T-helper 1 cell treated with Interleukin-12 subunit alpha and Interleukin-12 subunit beta and Interleukin-4 antibody, amounts not matched to agents 30 μg/mL and 1 μg/mL, for 36 hours (primary cell): ENCODE data around the gene PPP1R37.

Experiments used
- H3K27ac Mint-ChIP-seq: one replicate; pipeline ENCODE4 v1.8.0; 2021; ENCODE audit warnings: mild to moderate bottlenecking, mixed read lengths
- H3K27me3 Mint-ChIP-seq: one replicate; pipeline ENCODE4 v1.8.0; 2021; ENCODE audit warnings: low read depth, mixed read lengths
- H3K36me3 Mint-ChIP-seq: one replicate; pipeline ENCODE4 v1.8.0; 2021; ENCODE audit warnings: low read depth, mixed read lengths
- H3K4me1 Mint-ChIP-seq: one replicate; pipeline ENCODE4 v1.8.0; 2021; ENCODE audit warnings: low read depth, mixed read lengths
- H3K4me3 Mint-ChIP-seq: one replicate; pipeline ENCODE4 v1.8.0; 2021; ENCODE audit warnings: mild to moderate bottlenecking, moderate library complexity, mixed read lengths
- H3K9me3 Mint-ChIP-seq: one replicate; pipeline ENCODE4 v1.8.0; 2021; ENCODE audit warnings: mixed read lengths

PPP1R37 gene, protein sequence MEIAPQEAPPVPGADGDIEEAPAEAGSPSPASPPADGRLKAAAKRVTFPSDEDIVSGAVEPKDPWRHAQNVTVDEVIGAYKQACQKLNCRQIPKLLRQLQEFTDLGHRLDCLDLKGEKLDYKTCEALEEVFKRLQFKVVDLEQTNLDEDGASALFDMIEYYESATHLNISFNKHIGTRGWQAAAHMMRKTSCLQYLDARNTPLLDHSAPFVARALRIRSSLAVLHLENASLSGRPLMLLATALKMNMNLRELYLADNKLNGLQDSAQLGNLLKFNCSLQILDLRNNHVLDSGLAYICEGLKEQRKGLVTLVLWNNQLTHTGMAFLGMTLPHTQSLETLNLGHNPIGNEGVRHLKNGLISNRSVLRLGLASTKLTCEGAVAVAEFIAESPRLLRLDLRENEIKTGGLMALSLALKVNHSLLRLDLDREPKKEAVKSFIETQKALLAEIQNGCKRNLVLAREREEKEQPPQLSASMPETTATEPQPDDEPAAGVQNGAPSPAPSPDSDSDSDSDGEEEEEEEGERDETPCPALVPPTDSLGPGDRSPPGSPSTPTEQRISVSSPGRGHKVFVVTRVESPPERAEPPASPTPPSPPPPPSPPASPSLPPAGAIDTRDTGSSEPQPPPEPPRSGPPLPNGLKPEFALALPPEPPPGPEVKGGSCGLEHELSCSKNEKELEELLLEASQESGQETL

DNA sequence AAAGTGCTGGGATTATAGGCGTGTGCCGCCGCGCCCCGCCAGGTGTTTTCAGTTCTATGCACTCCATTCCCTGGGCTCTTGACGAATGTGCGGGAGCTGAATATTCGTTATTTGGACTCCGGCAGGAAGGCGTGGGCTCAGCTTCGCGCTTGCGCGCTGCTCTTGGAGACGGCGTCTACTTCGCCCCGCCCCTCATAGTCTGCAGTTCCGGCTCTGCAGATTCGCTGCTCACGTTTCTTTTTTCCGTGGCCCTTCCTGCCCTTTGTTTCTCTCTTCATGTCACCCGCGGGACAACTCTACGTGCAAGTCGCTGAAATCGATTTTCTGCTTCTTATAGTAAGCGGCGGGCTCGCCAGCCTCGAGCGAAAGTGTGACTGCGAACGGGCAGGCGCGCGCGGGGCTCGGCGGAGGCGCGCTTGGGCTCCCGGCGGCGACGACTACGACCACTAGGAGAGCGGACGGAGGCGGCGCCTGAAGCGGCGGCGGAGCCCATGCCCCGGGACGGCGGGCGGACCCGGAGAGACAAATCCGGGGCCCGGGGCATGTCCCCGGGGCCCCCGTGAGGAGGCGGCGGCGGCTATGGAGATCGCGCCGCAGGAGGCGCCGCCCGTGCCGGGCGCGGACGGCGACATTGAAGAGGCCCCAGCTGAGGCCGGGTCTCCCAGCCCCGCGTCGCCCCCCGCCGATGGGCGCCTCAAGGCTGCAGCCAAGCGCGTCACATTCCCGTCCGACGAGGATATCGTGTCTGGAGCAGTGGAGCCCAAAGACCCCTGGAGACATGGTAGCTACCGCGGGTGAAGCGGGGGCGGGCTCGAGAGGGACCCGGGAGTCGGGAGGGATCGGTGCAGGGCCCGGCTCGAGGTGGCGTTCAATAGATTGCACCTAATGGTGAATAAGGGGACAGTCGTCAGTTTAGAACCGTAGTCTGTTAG lies at the start of gene PPP1R37:
PPP1R37 (plus strand) TSS at position 433 of the 932 bp plus-strand sequence; CDS start at position 580, 147 bp downstream.
- Mint-ChIP-seq H3K36me3 (peaks cover 14% of the 10 kb centered on the region), H3K27me3 (no peaks in the 10 kb centered on the region), H3K4me3 (peak within 1 kb of the TSS; percentile 86), H3K27ac (peak within 1 kb of the TSS; percentile 94), H3K4me1 (peaks cover 45% of the 10 kb centered on the region), H3K9me3 (peaks cover 2% of the 10 kb centered on the region)

DNA sequence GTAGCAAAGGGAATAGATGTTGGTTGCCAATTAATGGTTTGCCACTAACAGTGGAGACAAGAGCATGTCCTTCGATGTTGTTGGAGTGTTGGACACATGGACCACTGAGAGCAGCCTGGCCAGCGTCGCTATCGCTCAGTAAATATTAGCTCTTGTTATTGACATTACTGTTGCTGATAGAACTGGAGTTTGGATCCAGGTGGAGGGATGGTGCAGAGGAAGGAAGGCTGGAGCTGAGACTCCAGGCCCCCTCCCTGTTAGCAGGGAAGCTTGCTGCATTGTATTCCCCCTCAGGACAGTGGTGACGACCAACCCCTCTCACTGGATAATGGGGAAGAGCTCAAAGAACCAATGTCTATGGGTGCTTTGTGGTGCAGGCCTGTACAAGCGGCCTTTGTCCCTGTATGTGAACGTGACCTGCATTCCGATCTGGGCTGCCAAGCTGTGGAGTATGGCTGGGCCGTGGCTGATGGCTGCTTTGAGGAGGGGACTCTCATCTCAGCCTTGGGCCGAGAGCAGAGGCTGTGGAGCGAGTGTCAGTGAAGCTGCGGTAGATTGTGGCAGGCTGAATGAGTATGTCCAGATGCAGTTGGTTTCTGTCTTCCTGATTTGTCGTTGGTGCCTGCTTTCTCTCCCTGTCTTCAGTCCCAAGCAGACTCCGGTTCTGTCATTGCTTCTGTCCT lies 47.2 kb upstream of the PPP1R37 start:
- peaks cover 36% of the 10 kb centered on the region for H3K4me1 Mint-ChIP-seq
- no peaks in the 10 kb centered on the region for H3K27me3 Mint-ChIP-seq
- no peak overlapping the region for H3K27ac Mint-ChIP-seq
- H3K9me3 Mint-ChIP-seq, result no peaks in the 10 kb centered on the region
- peaks cover 22% of the 10 kb centered on the region for H3K36me3 Mint-ChIP-seq
- H3K4me3 Mint-ChIP-seq, result no peak overlapping the region

DNA sequence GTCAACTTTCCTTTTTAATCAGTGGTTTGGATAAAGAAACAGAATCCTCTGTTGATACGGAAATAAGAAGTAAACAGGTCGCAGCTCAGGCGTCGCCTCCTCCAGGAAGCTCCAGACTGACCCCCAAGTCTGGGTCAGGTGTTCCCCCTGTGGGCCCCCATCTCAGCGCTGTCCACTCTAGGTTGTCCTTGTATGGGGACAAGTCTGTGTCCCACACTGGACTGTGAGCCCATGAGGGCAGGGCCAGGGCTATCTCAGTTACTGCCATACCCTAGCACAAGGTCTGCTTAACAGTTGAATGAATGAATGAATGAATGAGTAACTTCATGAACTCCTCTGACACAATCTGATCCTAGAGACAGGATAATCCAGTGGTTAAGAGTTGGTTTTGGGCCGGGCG lies 46.6 kb upstream of the PPP1R37 start:
- Mint-ChIP-seq H3K36me3 (peaks cover 20% of the 10 kb centered on the region), H3K27ac (no peak overlapping the region), H3K4me1 (peaks cover 34% of the 10 kb centered on the region), H3K27me3 (no peaks in the 10 kb centered on the region), H3K4me3 (peak overlapping the region; percentile 30), H3K9me3 (no peaks in the 10 kb centered on the region)

DNA sequence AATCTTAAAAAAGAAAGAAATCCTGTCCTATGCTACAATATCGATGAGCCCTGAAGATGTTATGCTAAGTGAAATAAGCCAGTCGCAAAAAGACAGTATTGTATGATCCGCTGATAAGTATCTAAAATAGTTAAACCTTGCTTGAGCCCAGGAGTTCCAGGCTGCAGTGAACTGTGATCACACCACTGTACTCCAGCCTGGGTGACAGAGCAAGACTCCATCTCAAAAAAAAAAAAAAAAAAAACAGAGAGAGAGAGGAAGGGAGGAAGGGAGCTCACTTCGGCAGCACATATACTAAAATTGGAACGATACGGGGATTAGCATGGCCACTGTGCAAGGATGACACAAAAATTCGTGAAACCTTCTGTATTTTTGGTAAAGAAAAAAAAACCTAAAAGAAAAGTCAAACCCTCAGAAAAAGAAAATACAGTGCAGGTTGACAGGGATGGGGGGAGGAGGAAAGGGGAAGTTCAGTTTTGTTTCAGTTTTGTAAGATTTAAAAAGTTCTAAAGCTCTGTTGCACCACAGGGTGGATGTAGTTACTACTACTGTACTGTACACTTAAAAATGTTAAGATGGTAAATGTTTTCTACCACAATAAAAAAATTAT lies 45.7 kb upstream of the PPP1R37 start:
- no peaks in the 10 kb centered on the region for H3K9me3 Mint-ChIP-seq
- H3K36me3 Mint-ChIP-seq, result peaks cover 16% of the 10 kb centered on the region
- peak overlapping the region; percentile 47 for H3K4me3 Mint-ChIP-seq
- peaks cover 28% of the 10 kb centered on the region for H3K4me1 Mint-ChIP-seq
- no peaks in the 10 kb centered on the region for H3K27me3 Mint-ChIP-seq
- H3K27ac Mint-ChIP-seq, result peak overlapping the region; percentile 75

DNA sequence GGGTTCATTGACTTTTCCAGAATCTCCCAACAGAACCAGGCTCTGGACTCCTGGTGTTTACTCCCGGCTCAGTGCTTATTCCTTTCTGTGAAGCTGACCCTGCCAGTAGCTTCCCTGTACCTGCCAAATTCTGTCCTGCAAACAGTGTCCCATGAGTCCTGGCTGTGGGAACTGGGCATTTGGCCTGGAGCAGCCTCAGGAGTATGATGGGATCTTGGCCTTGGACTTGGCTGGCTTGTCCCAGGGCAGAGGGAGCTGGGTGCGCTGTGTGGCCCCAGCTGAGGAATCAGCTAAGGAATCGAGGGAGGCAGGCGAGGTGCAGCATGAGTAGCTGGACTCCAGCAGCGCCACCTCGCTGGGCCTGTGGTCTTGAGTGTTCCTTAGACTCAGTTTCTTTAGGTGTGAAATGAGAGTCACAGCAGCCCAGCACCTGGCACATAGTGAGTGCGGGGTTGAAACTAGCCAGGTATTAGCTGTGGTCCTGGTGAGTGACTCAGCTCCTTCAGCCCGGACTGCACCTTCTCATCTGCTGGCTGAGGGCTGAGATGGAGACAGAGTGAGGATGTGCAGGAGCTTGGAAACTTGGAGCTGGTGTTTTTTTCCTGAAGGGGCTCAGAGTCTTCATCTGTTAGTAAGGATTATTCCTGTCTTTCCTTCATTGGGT lies 43.8 kb upstream of the PPP1R37 start:
- Mint-ChIP-seq H3K36me3 (peaks cover 20% of the 10 kb centered on the region), H3K4me1 (peaks cover 28% of the 10 kb centered on the region), H3K27me3 (no peaks in the 10 kb centered on the region), H3K4me3 (no peak overlapping the region), H3K9me3 (no peaks in the 10 kb centered on the region), H3K27ac (no peak overlapping the region)

DNA sequence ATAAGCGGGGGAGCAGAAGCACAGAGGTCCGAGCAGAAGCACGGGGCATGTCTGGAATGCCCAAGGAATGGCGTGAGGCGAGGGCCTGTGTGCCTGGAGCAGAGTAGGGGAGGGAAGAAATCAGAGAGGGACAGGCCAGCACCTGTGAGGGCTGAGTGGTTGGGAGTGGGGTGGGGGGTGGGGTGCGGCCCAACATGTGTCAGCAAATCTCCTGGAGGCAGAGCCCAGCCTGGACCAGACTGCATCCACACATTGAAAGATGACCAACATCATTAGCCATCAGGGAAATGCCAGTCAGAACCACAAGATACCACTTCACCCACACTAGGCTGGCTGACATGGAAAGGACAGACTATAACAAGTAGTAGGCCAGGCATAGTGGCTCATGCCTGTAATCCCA lies 42.9 kb upstream of the PPP1R37 start:
- Mint-ChIP-seq H3K4me3 (no peak overlapping the region), H3K36me3 (peaks cover 22% of the 10 kb centered on the region), H3K27me3 (no peaks in the 10 kb centered on the region), H3K4me1 (peaks cover 26% of the 10 kb centered on the region), H3K27ac (no peak overlapping the region), H3K9me3 (no peaks in the 10 kb centered on the region)

DNA sequence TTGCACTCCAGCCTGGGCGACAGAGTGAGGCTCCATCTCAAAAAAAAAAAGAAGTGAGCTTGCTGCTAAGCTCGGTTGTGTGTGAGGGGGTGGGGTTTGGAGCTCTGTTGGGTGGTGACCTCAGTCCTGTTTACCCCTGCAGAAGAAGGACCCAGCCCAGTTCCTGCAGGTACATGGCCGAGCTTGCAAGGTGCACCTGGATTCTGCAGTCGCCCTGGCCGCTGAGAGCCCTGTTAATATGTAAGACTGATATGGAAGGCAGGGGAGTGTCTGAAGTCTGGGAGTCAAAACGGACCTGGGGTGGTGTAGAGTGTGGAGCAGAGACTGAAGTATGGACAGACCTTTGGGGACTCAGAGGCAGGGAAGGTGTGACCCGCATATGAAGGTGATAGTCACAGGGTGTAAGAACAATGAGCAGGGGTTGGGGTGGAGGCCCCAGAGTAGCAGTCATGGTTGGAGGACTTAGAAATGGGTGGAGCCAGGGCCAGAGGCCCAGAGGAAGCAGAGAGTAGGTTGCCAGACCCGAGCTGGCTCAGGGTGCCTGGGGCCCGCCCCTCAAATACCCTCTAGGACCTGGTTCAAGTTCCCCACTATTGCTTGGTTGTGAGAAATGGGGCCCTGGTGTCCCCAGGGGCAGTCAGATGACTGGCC lies 40.9 kb upstream of the PPP1R37 start:
- no peak overlapping the region for H3K27ac Mint-ChIP-seq
- H3K27me3 Mint-ChIP-seq, result no peaks in the 10 kb centered on the region
- peaks cover 18% of the 10 kb centered on the region for H3K36me3 Mint-ChIP-seq

DNA sequence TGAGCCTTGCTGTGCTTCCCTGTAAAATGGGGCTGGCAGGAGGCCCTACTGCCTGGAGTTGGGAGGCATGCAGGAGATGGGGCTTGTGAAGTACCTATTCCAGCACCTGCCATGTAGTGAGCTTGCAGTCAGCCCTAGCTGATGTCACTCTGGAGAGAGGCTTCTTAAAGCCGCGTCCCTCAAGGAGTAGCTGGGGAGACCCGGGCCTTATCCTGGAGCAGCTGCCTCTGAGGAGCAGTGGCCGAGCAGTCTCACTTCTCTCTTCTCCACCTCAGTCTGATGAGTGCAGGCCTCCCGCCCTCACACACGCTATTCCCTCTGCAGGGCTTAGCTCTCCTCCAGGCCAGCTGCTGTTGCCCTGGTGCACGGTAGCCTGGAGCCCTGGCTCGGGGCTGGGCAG lies 36.1 kb upstream of the PPP1R37 start:
- H3K4me1 Mint-ChIP-seq, result peaks cover 11% of the 10 kb centered on the region
- no peak overlapping the region for H3K27ac Mint-ChIP-seq
- peaks cover 47% of the 10 kb centered on the region for H3K36me3 Mint-ChIP-seq

More for the DNA sequence above, 40.9 kb upstream of the PPP1R37 start:
- H3K4me3 Mint-ChIP-seq, result no peak overlapping the region
- no peaks in the 10 kb centered on the region for H3K9me3 Mint-ChIP-seq
- H3K4me1 Mint-ChIP-seq, result peaks cover 15% of the 10 kb centered on the region

DNA sequence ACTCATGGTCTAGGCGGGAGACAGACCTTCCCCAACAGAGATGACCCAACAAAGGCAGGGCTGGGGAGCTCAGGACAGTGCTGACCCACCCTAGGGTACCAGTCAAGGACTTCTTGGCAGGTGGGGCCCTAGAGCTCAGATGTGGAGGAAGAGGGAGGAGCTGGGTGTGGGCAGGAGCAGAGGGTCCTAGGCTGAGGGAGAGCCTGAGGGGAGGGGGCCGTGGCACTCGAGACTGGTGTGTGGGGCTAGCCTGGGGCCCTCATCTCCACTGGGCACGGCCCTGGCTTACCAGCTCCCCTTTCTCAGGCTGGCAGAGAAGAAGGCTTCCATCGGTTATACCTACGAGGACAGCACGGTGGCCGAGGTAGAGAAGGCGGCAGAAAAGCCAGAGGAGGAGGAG lies 35.5 kb upstream of the PPP1R37 start:
- H3K27me3 Mint-ChIP-seq, result no peaks in the 10 kb centered on the region
- H3K36me3 Mint-ChIP-seq, result peaks cover 44% of the 10 kb centered on the region
- no peak overlapping the region for H3K4me3 Mint-ChIP-seq
- H3K4me1 Mint-ChIP-seq, result peaks cover 8% of the 10 kb centered on the region
- H3K27ac Mint-ChIP-seq, result no peak overlapping the region
- H3K9me3 Mint-ChIP-seq, result no peaks in the 10 kb centered on the region

More for the DNA sequence above, 36.1 kb upstream of the PPP1R37 start:
- Mint-ChIP-seq H3K4me3 (no peak overlapping the region), H3K9me3 (no peaks in the 10 kb centered on the region), H3K27me3 (no peaks in the 10 kb centered on the region)

DNA sequence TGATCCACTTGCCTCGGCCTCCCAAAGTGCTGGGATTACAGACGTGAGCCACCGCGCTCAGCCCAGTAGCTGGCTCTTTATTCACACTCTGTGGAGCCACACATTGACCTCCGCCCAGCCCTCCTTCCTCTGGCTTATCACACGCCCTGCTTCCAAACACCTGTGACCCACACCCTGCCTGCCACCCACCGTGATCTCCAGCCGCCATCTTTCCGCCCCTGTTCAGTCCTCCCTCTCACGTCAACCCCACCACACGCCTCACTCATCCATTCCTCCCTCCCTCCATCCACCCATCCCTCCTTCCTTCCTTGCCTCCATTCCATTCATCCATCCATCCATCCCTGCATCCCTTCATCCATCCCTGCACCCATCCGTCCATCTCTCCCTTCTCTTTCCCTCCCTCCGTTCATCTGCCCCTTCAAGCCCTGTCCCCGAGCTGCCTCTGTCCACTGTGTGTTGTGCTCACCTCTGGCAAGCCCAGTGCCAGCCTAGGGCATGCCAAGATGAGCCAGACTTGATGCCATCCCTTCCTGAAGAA lies 34.3 kb upstream of the PPP1R37 start:
- Mint-ChIP-seq H3K27ac (no peak overlapping the region), H3K4me3 (no peak overlapping the region), H3K36me3 (peaks cover 48% of the 10 kb centered on the region), H3K27me3 (no peaks in the 10 kb centered on the region), H3K4me1 (peaks cover 8% of the 10 kb centered on the region), H3K9me3 (no peaks in the 10 kb centered on the region)

DNA sequence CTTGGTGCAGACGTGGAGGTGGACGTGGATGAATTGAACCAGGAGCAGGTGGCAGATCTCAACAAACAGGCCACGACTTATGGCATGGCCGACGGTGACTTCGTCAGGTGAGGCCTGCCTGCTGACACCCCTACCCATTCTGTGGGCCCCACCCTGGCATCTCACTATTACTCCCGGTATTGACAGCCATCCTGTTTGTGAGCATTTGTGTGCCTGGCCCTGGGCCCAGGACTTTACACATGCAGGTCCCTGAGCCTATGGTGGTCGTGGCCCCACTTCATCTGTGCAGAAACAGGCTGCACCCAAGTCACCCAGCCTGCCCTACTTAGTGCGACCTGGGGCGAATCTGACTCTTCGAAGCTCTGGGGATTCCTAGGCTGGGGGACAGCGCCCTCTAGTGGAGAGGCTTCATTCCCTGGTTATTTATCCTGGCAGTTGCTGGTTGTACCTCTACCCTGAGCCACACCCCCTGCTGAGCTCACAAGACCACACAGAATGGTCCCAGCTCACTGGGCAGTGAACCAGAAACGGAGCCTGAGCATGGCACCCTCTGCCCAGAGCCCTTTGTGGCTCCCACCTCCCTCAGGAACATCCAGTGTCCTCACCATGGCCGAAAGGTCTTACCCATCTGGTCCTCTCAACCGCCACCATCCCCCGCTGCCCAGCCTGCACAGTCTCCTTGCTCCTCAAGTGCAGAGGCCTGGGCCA lies 33.6 kb upstream of the PPP1R37 start:
- H3K27me3 Mint-ChIP-seq, result no peaks in the 10 kb centered on the region

DNA sequence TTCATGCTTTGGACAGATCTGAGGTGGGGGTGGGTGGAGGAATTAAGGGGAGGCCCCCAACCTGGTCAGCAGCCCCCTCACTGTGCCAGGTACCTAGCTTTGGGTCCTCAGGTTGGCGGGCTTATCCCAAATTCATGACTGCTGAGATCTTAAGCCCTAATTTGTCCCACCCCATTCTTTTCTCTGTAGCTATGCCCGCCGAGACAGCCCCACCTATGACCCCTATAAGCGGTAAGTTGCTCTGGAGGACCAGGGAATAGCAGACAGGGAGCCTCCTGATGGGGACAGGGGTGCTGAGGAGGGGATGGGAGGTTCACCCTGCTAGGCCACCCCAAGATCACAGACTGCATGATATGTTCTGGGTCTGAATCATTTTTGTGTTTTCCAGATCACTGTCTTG lies 31.0 kb upstream of the PPP1R37 start:
- Mint-ChIP-seq H3K36me3 (peaks cover 41% of the 10 kb centered on the region), H3K27me3 (no peaks in the 10 kb centered on the region)

More for the DNA sequence above, 33.6 kb upstream of the PPP1R37 start:
- Mint-ChIP-seq H3K9me3 (no peaks in the 10 kb centered on the region), H3K4me1 (peaks cover 8% of the 10 kb centered on the region), H3K27ac (no peak overlapping the region), H3K4me3 (no peak overlapping the region), H3K36me3 (peaks cover 45% of the 10 kb centered on the region)

More for the DNA sequence above, 31.0 kb upstream of the PPP1R37 start:
- Mint-ChIP-seq H3K4me3 (no peak overlapping the region), H3K4me1 (peaks cover 6% of the 10 kb centered on the region), H3K9me3 (no peaks in the 10 kb centered on the region), H3K27ac (no peak overlapping the region)
